Measurements from ENCODE around the gene GPR160. TPM values are rescaled to one million over a fixed set of nuclear protein-coding genes. Genes with fewer than 3 reads are reported as not detected.

GPR160 gene
- total and polyA plus RNA-seq, 2 of the 13 experiments (the other 11 are each of a cell fraction or from before 2014, with no cell fraction given), result 12.1 to 23.2 TPM

GRCh38 chr3:170027233-170028102 lies 10.3 kb upstream of the GPR160 start (continued):
- TF ChIP-seq NFAT5 (CRISPR knock-in tag; IDR thresholded peaks at IDR 0.05), result no peak
- TF ChIP-seq ZNF484 (CRISPR knock-in tag; IDR thresholded peaks at IDR 0.05; ENCODE audit: borderline replicate concordance, low read depth), result no peak
- TF ChIP-seq CBX5 (CRISPR knock-in tag; IDR thresholded peaks at IDR 0.05; ENCODE audit: borderline replicate concordance), result no peak
- no peak for TF ChIP-seq ZXDC (CRISPR knock-in tag; IDR thresholded peaks at IDR 0.05)
- no peak for TF ChIP-seq STAT6 (CRISPR knock-in tag; IDR thresholded peaks at IDR 0.05; ENCODE audit: borderline replicate concordance)
- no peak for TF ChIP-seq EEA1 (CRISPR knock-in tag; IDR thresholded peaks at IDR 0.05; ENCODE audit: borderline replicate concordance)
- no peak for TF ChIP-seq ELF4 (CRISPR knock-in tag; IDR thresholded peaks at IDR 0.05; ENCODE audit: borderline replicate concordance)
- TF ChIP-seq YEATS4 (CRISPR knock-in tag; IDR thresholded peaks at IDR 0.05; ENCODE audit: borderline replicate concordance), result no peak
- TF ChIP-seq AHDC1 (CRISPR knock-in tag; IDR thresholded peaks at IDR 0.05; ENCODE audit: borderline replicate concordance), result no peak
- TF ChIP-seq MTA3 (CRISPR knock-in tag; IDR thresholded peaks at IDR 0.05), result no peak
- TF ChIP-seq SMAD9 (CRISPR knock-in tag; IDR thresholded peaks at IDR 0.05), result no peak
